ENCODE data around the gene GPX4.
"Not testable (repeated sequence)": the region's sequence is repeated elsewhere in the genome, so short reads cannot be mapped to it uniquely, and the experiment has no call there.

GPX4 gene

GRCh38 chr19:1115646-1116420 is 12.0 kb downstream of the GPX4 start:
- DNase-seq: no peak

GRCh38 chr19:1116726-1117581 is 13.2 kb downstream of the GPX4 start:
- DNase-seq: no peak

GRCh38 chr19:1117654-1118053 is 13.9 kb downstream of the GPX4 start:
- no peak for DNase-seq

- no peak for DNase-seq
Observed at GRCh38 chr19:1118999-1119398, 15.2 kb downstream of the GPX4 start.

- no peak for DNase-seq
Observed at GRCh38 chr19:1119475-1120217, 15.9 kb downstream of the GPX4 start.

- DNase-seq: no peak
Observed at GRCh38 chr19:1121395-1121794, 17.6 kb downstream of the GPX4 start.

- DNase-seq: no peak
Observed at GRCh38 chr19:1122021-1122971, 18.5 kb downstream of the GPX4 start.

- no peak for DNase-seq
Observed at GRCh38 chr19:1122972-1123363, 19.2 kb downstream of the GPX4 start.

GRCh38 chr19:1123381-1123780 is 19.6 kb downstream of the GPX4 start:
- no peak for DNase-seq

- DNase-seq: no peak
Observed at GRCh38 chr19:1123885-1124677, 20.3 kb downstream of the GPX4 start.

- DNase-seq: no peak
Observed at GRCh38 chr19:1125601-1126467, 22.0 kb downstream of the GPX4 start.

- no peak for DNase-seq
Observed at GRCh38 chr19:1126984-1127760, 23.4 kb downstream of the GPX4 start.

GRCh38 chr19:1128106-1128505 is 24.3 kb downstream of the GPX4 start:
- no peak for DNase-seq

GRCh38 chr19:1129084-1129483 is 25.3 kb downstream of the GPX4 start:
- not testable (repeated sequence) for DNase-seq

- DNase-seq: no peak
Observed at GRCh38 chr19:1129535-1129934, 25.7 kb downstream of the GPX4 start.

- no peak for DNase-seq
Observed at GRCh38 chr19:1130771-1131717, 27.2 kb downstream of the GPX4 start.

GRCh38 chr19:1131718-1132551 is 28.1 kb downstream of the GPX4 start:
- DNase-seq: peak; percentile 51

All from NCI-H1436 (cell line).